Neuronal stem cell (in vitro differentiated cells): ENCODE data around the gene NAT10.
A peak's percentile ranks its signal among the peaks of the same experiment; 100 is the strongest.

Experiments
- DNase-seq: peaks from one replicate; pipeline ENCODE4 v3.0.0-alpha.2; 2013; ENCODE audit warnings: low spot score
- H2AFZ ChIP-seq: one replicate; pipeline ENCODE4 v1.6.1; 2013; ENCODE audit warnings: mild to moderate bottlenecking, low read length, inconsistent platforms
- H2AK5ac ChIP-seq: 2 replicates; pipeline ENCODE4 v1.6.1; 2013; ENCODE audit warnings: low read depth, mild to moderate bottlenecking, inconsistent platforms, low read length, moderate library complexity, mixed read lengths
- H2BK120ac ChIP-seq: 2 replicates; pipeline ENCODE4 v1.6.1; 2013; ENCODE audit warnings: low read depth, mild to moderate bottlenecking, inconsistent platforms, low read length, moderate library complexity, mixed read lengths
- H2BK12ac ChIP-seq: one replicate; pipeline ENCODE4 v1.6.1; 2013; ENCODE audit warnings: low read length, inconsistent platforms
- H2BK15ac ChIP-seq: 2 replicates; pipeline ENCODE4 v1.6.1; 2013; ENCODE audit warnings: mild to moderate bottlenecking, low read length, inconsistent platforms, mixed read lengths
- H2BK5ac ChIP-seq: one replicate; pipeline ENCODE4 v1.6.1; 2013; ENCODE audit warnings: inconsistent platforms, mild to moderate bottlenecking, low read length, moderate library complexity
- H3K14ac ChIP-seq: one replicate; pipeline ENCODE4 v1.6.1; 2013; ENCODE audit warnings: low read length, inconsistent platforms
- H3K18ac ChIP-seq: 2 replicates; pipeline ENCODE4 v1.6.1; 2013; ENCODE audit warnings: low read length, inconsistent platforms
- H3K23ac ChIP-seq: 2 replicates; pipeline ENCODE4 v1.6.1; 2013; ENCODE audit warnings: low read depth, mild to moderate bottlenecking, mixed read lengths, low read length, inconsistent platforms; ENCODE audit not compliant: poor library complexity
- H3K27ac ChIP-seq: replicated peaks from 3 replicates; pipeline ENCODE4 v1.5.1; 2013; ENCODE audit warnings: low read length, inconsistent platforms
- H3K27me3 ChIP-seq, 3 experiments: 2 replicates each; pipeline ENCODE4 v1.6.1; 2013; ENCODE audit warnings: low read length in 3 of 3, mild to moderate bottlenecking in 2 of 3, inconsistent platforms in 1 of 3, low read depth in 1 of 3, mixed read lengths in 1 of 3, moderate library complexity in 1 of 3; ENCODE audit not compliant: control insufficient read depth in 3 of 3, insufficient read depth in 3 of 3
- H3K36me3 ChIP-seq, 2 donors: replicated peaks in 1 of 2; 2 replicates each; pipeline ENCODE4 v1.6.1; 2013; ENCODE audit warnings: low read length in 2 of 2; ENCODE audit not compliant: control insufficient read depth in 2 of 2, insufficient read depth in 2 of 2
- H3K4ac ChIP-seq: 2 replicates; pipeline ENCODE4 v1.6.1; 2013; ENCODE audit warnings: inconsistent platforms, mild to moderate bottlenecking, low read length, moderate library complexity
- H3K4me1 ChIP-seq, 2 donors: 1 replicate in 1 of 2; 2 replicates in 1 of 2; pipeline ENCODE4 v1.6.1; 2013; ENCODE audit warnings: low read length in 2 of 2, low read depth in 1 of 2; ENCODE audit not compliant: control insufficient read depth in 2 of 2, insufficient read depth in 1 of 2
- H3K4me2 ChIP-seq: one replicate; pipeline ENCODE4 v1.6.1; 2013; ENCODE audit warnings: mild to moderate bottlenecking, low read length, inconsistent platforms; ENCODE audit not compliant: insufficient read depth, poor library complexity, severe bottlenecking
- H3K4me3 ChIP-seq, 2 donors: 2 replicates each; pipeline ENCODE4 v1.5.1; 2013; ENCODE audit warnings: low read length in 2 of 2, mild to moderate bottlenecking in 2 of 2, inconsistent platforms in 1 of 2, moderate library complexity in 1 of 2
- H3K79me1 ChIP-seq: one replicate; pipeline ENCODE4 v1.6.1; 2013; ENCODE audit warnings: low read depth, mild to moderate bottlenecking, inconsistent platforms, low read length, moderate library complexity
- H3K9ac ChIP-seq: one replicate; pipeline ENCODE4 v1.6.1; 2013; ENCODE audit warnings: mild to moderate bottlenecking, low read depth, low read length, inconsistent platforms; ENCODE audit not compliant: poor library complexity
- H3K9me3 ChIP-seq, 2 donors: replicated peaks in 1 of 2; 2 replicates each; pipeline versions ENCODE3 to v1.6.1; 2013; ENCODE audit warnings: low read length in 2 of 2, mild to moderate bottlenecking in 2 of 2, inconsistent platforms in 1 of 2, low read depth in 1 of 2, mixed read lengths in 1 of 2, moderate library complexity in 1 of 2; ENCODE audit not compliant: control insufficient read depth in 2 of 2, insufficient read depth in 1 of 2
- H4K8ac ChIP-seq: one replicate; pipeline ENCODE4 v1.6.1; 2013; ENCODE audit warnings: low read depth, mild to moderate bottlenecking, inconsistent platforms, low read length, moderate library complexity
- H4K91ac ChIP-seq: one replicate; pipeline ENCODE4 v1.6.1; 2013; ENCODE audit warnings: low read length, low read depth, mild to moderate bottlenecking, inconsistent platforms; ENCODE audit not compliant: poor library complexity
- WGBS, 2 donors: extraction: QIAGEN DNeasy Blood & Tissue Kit; methylation state at CpG; one replicate each; pipeline ENCODE4 v1.1.7; 2013; ENCODE audit warnings: missing lambda C conversion rate in 2 of 2, mixed read lengths in 1 of 2; ENCODE audit not compliant: insufficient read length in 2 of 2, insufficient replicate concordance in 1 of 2; ENCODE audit errors: extremely low coverage in 2 of 2; 5-methylcytosine and 5-hydroxymethylcytosine counted together

Gene NAT10

DNA sequence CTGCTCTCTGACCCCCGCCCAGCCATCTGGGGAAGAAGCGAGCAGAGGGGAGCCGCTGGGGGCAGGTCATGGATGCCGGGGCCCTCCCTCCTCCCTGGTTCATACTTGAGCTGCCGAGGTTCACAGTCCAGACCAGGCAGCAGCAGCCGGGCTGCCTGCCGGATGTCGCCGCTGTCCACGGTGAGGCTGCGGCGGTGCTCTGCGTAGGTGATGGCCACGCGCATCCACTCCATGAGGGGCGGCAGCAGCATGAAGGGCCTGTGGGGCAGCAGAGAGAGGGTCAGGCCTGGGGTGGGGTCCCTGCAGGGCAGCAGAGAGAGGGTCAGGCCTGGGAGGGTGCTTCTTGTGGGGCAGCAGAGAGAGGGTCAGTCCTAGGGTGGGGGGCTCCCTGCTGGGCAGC lies 67.6 kb downstream of the NAT10 start:
- Histone ChIP-seq H3K4me1 (peaks cover 3 to 8% of the 10 kb centered on the region in 2 donors), H2BK120ac (peak overlapping the region; percentile 26), H4K8ac (no peak overlapping the region), H3K9ac (no peak overlapping the region), H3K23ac (peak overlapping the region; percentile 37), H2AK5ac (peak overlapping the region; percentile 95), H3K18ac (peak overlapping the region; percentile 56), H3K27ac (no peak overlapping the region), H2AFZ (no peak overlapping the region), H2BK12ac (no peak overlapping the region), H3K36me3 (peaks cover 0 to 18% of the 10 kb centered on the region in 2 donors), H2BK15ac (peak overlapping the region; percentile 46), H3K27me3 (peaks cover 0 to 2% (median 0%) of the 10 kb centered on the region in 3 experiments), H3K4me3 (no peak overlapping the region), H2BK5ac (peak overlapping the region; percentile 63), H3K79me1 (no peaks in the 10 kb centered on the region), H4K91ac (no peak overlapping the region), H3K4ac (no peak overlapping the region), H3K4me2 (no peak overlapping the region), H3K9me3 (no peaks in the 10 kb centered on the region), H3K14ac (no peak overlapping the region)
- DNase-seq = no peak
- WGBS, 2 donors = no CpG with 5 or more reads among the region's 16 CpGs

DNA sequence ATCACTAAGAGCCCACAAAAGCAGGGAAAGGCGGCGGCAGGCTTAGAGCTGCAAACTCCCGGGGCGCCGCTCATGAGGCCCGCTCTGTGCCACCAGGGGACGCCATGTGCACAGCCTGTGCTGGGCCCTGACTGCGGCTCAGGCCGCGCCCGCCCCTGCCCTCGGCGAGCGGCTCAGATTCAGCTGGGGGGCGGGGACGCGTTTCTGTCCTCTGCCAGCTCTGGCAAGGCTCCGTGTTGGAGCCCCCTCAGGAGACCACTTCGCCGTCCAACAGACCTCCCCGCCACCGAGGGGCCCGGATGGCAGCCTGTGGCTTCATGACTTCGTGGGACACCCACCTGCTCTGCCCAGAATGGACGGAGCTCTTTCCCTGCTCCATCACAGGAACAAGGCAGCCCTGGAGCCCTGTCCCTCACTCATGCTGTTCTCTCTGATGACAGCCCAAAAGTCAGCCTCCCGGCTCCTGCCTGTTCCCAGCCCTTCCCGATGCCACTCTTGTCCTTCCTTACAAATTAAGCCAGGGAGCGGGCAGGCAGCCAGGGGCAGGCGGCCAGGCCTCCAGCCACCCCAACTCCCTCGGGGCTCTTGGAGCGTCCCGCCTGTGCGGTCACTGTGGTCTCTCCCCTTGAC lies 69.1 kb downstream of the NAT10 start:
- Histone ChIP-seq H2AK5ac (peak overlapping the region; percentile 49), H3K4me1 (peaks cover 3 to 8% of the 10 kb centered on the region in 2 donors), H4K8ac (no peak overlapping the region), H2AFZ (peak overlapping the region; percentile 89), H2BK5ac (no peak overlapping the region), H2BK12ac (no peak overlapping the region), H3K14ac (no peak overlapping the region), H3K4me3 (peak overlapping the region in 1 of 2 donors; percentile 31), H3K4me2 (peak overlapping the region; percentile 60), H3K27ac (no peak overlapping the region), H3K23ac (peak overlapping the region; percentile 59), H3K4ac (no peak overlapping the region), H3K79me1 (no peaks in the 10 kb centered on the region), H2BK120ac (no peak overlapping the region), H3K9me3 (no peaks in the 10 kb centered on the region), H4K91ac (no peak overlapping the region), H3K9ac (peak overlapping the region; percentile 34), H3K36me3 (peaks cover 0 to 8% of the 10 kb centered on the region in 2 donors), H2BK15ac (peak overlapping the region; percentile 73), H3K18ac (peak overlapping the region; percentile 81), H3K27me3 (peaks cover 0 to 2% (median 0%) of the 10 kb centered on the region in 3 experiments)
- no CpG with 5 or more reads among the region's 33 CpGs for WGBS, 2 donors
- peak; percentile 80 for DNase-seq

DNA sequence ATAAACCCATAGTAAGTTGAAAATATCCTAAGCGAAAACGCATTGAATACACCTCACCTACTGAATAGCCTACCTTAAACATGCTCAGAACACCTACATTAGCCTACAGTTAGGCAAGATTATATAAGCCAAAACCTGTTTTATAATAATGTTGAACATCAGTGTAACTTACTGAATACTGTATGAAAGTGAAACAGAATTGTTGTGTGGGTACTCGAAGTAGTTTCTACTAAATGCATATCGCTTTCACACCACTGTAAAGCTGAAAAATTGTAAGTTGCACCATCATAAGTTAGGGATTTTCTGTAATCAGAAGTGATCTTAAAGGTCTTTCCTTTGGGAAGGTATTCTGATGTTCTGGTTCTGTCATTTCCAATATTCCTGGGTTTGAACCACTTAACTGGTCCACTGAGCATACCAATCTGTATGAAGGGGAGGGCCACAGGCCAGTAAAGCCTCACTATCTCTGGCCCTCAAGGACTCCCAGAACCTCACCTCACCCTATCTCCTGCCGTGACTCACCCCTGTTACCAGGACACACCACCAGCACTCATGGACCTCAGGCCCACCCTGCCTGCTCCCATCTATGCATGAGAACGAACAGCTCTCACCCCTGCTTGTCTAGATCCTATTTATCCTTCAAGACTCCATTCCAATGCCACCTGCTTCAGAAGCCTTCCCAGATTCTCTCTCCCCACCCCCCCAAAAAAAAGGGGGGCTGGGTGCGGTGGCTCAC lies 70.0 kb downstream of the NAT10 start:
- H3K4ac ChIP-seq = no peak overlapping the region
- H3K4me1 ChIP-seq = peaks cover 3 to 8% of the 10 kb centered on the region in 2 donors
- H3K4me3 ChIP-seq = no peak overlapping the region
- H2BK12ac ChIP-seq = no peak overlapping the region
- no peak overlapping the region for H2BK120ac ChIP-seq
- no CpG with 5 or more reads among the region's 7 CpGs for WGBS, 2 donors
- no peak overlapping the region for H3K9ac ChIP-seq
- H3K9me3 ChIP-seq = no peaks in the 10 kb centered on the region
- H2AK5ac ChIP-seq = peak overlapping the region; percentile 64
- no peak overlapping the region for H3K23ac ChIP-seq
- no peak for DNase-seq
- H2BK5ac ChIP-seq = no peak overlapping the region
- no peak overlapping the region for H4K8ac ChIP-seq
- H3K36me3 ChIP-seq = peaks cover 0 to 6% of the 10 kb centered on the region in 2 donors
- no peaks in the 10 kb centered on the region for H3K79me1 ChIP-seq
- no peak overlapping the region for H3K27ac ChIP-seq
- H3K18ac ChIP-seq = no peak overlapping the region
- H3K14ac ChIP-seq = no peak overlapping the region
- peaks cover 0 to 2% (median 0%) of the 10 kb centered on the region in 3 experiments for H3K27me3 ChIP-seq
- H3K4me2 ChIP-seq = no peak overlapping the region
- H4K91ac ChIP-seq = no peak overlapping the region
- no peak overlapping the region for H2BK15ac ChIP-seq
- no peak overlapping the region for H2AFZ ChIP-seq

DNA sequence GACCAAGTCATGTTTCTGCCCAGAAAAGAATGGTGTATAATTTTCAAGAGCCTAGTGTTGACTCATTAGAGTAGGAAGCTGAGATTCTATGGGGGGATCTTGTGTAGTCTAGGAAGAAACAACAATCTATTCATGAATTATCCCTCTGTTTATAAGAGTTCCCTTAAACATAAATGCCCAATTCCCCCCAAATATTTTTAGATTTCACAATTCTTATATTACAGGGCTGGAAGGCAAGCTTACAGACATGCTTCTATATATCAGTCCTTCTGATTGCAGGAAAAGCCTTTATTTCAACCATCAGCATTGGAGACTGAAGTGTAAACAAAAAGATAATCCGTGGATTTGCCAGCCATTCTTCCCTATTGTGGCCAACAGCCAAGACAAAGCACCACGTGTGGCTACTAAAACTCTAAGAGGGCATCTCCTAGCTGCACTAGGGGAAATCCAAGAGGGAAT lies 71.4 kb downstream of the NAT10 start:
- no peak overlapping the region for H2BK15ac ChIP-seq
- no peak overlapping the region for H3K23ac ChIP-seq

More for the DNA sequence above, 71.4 kb downstream of the NAT10 start:
- Histone ChIP-seq H2AFZ (no peak overlapping the region), H3K9me3 (no peaks in the 10 kb centered on the region), H2BK5ac (no peak overlapping the region), H3K27ac (no peak overlapping the region), H3K4me2 (no peak overlapping the region), H3K4ac (no peak overlapping the region), H3K79me1 (no peaks in the 10 kb centered on the region), H3K4me1 (peaks cover 3 to 10% of the 10 kb centered on the region in 2 donors), H3K14ac (no peak overlapping the region), H3K27me3 (peaks cover 0 to 2% (median 0%) of the 10 kb centered on the region in 3 experiments), H3K18ac (no peak overlapping the region), H3K4me3 (no peak overlapping the region), H3K36me3 (no peaks in the 10 kb centered on the region), H2AK5ac (no peak overlapping the region), H4K91ac (no peak overlapping the region), H4K8ac (no peak overlapping the region), H2BK120ac (no peak overlapping the region), H3K9ac (no peak overlapping the region), H2BK12ac (no peak overlapping the region)
- DNase-seq = no peak
- WGBS, 2 donors = no CpG with 5 or more reads among the region's 2 CpGs
